GM12801 (cell line): ENCODE data around the gene PDE4D.

Source experiments
- TF ChIP-seq, protein P1 (sequence below): IDR thresholded peaks from one replicate; pipeline ENCODE4 v1.5.1; 2011; ENCODE audit warnings: control low read depth; ENCODE audit not compliant: insufficient read length; ENCODE audit errors: extremely low read depth

The PDE4D gene

GRCh38 chr5:59100875-59101274 is 792.7 kb downstream of the PDE4D start:
- TF ChIP-seq, protein P1, sequence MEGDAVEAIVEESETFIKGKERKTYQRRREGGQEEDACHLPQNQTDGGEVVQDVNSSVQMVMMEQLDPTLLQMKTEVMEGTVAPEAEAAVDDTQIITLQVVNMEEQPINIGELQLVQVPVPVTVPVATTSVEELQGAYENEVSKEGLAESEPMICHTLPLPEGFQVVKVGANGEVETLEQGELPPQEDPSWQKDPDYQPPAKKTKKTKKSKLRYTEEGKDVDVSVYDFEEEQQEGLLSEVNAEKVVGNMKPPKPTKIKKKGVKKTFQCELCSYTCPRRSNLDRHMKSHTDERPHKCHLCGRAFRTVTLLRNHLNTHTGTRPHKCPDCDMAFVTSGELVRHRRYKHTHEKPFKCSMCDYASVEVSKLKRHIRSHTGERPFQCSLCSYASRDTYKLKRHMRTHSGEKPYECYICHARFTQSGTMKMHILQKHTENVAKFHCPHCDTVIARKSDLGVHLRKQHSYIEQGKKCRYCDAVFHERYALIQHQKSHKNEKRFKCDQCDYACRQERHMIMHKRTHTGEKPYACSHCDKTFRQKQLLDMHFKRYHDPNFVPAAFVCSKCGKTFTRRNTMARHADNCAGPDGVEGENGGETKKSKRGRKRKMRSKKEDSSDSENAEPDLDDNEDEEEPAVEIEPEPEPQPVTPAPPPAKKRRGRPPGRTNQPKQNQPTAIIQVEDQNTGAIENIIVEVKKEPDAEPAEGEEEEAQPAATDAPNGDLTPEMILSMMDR: no peak

GRCh38 chr5:59099995-59100345 is 793.6 kb downstream of the PDE4D start:
- TF ChIP-seq, protein P1: no peak

DNA sequence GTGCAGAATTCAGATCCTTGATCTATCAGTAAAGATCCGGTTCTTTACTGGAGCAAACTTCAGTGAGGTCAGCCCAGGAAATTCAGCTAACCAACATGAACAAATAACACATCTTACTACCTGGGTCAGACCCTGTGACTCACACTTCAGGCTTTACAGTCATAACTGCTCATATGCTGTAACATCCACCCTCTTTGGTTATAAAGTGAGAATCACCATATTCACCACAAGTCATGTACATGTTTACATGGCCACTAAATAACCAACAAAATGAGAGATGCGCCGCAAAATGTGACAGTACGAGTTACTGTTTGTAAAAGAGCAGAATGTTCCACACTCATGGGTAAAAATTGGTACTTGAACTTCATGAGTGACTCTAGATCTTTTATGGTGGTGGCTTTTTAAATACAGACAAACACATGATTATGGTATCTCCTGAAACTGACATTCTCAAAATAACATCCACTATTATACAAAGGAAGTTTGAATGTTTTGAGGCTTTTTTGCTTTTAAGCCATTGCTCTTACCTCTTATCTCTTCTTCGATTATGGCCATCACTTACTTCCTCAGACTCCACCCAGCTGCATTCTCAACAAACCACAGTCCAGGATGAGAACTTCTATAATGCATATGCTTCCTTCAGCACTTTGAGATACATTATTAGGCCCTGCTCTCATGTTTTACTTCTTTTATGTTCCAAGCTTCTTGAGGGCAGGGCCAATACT is 794.1 kb downstream of the PDE4D start:
- TF ChIP-seq, protein P1: no peak

DNA sequence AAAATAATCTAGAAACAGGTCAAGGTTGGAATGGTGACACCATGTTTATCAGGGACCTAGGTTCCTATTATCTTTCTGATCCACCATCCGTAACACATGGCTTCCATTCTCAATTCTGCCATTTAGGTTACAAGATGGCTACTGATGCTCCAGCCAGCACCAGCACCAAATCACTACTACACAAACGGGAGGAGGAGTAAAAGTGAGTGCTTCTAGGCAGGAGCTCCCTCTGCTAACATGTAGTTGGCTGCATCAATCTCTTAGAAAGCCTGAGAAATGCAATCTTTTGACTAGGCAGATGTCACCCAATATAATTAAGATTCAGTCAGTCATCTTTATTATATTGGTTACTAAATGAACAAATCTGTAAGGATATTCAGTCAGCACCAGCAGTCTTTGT is 794.8 kb downstream of the PDE4D start:
- TF ChIP-seq, protein P1: no peak

DNA sequence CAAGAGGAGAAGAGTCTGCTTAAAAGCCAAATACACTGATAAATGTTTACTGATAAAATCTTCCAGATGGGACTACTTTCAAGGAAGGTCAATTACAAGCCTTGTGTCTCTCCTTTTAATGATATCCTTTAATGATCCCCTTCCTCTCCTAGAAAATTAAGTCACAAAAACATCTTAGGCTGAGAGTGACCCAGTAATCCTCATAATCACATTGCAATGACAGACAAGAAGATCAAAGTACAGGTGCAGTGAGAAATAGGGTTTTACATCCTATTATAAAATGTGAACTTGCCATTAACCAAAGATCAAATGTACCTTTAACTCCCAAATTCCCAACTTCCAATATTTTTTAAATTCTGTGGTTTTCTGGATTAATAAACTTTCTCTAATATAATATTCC is 795.8 kb downstream of the PDE4D start:
- TF ChIP-seq, protein P1: no peak

DNA sequence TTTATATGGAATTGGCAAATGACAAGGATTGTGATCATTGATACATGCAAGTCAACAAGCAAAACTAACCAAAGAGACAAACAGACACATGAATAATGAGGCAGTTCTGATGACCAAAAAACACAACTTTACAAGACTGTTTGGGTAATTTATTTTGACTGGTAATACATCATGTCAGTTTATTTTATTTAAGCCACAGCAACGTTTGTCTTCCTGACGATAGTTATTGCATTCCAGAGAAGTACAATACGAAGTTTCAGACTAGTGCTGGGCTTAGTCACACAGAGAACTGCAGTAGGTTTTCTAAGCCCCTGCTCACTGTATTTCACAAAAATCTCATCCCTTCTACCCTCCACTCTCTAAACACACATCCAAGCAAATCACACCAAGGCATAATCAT is 796.4 kb downstream of the PDE4D start:
- TF ChIP-seq, protein P1: no peak

DNA sequence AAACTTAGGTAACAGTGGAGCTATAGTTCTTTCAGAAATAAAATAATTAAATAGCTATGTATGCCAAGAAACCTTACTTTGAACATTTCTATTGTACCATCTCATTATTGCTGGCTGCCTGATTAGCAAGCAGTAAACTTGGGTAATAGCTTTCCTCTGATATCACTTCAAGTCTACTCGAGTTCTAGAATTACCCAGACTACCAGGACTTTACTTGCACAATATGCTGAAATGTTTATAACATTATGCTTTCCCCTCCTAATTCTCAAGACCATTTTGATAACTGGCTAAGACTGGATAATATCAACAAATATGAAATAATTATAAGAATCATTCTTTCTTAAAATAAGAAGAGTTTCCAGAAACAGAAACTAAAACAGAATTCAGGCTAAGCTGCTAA is 798.0 kb downstream of the PDE4D start:
- TF ChIP-seq, protein P1: no peak

DNA sequence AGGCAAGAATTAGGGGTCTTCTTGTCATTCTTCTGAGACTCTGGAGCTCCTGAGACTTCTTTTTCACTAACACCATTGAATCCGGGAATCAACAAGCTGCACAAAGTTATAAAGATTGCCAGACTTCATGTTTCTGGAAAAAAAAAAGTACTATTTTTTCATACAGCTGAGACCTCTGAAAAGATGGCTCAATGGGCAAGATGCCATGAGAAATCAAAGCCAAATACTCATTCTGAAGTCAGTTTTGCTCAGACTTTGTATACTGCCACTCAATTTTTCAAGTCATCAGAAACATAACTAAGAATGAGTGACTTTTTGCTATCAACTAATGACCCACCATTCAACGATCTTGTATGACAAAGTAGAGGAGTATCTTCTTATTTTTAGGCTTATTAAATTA is 798.7 kb downstream of the PDE4D start:
- TF ChIP-seq, protein P1: no peak
